Loucy (cell line): ENCODE data around the gene MRPL9.

Experiments used
- H2AFZ ChIP-seq: fragments of 200-600 bp; sonication (generic); 2 replicates; pipeline ENCODE4 v1.6.0; 2016; ENCODE audit warnings: antibody characterized with exemption, mild to moderate bottlenecking, low read length, moderate library complexity
- H3F3A ChIP-seq: fragments of 200-600 bp; 2 replicates; pipeline ENCODE4 v1.6.0; 2016; ENCODE audit warnings: antibody characterized with exemption, low read depth, mild to moderate bottlenecking
- H3K27me3 ChIP-seq: fragments of 200-600 bp; sonication (generic); 2 replicates; pipeline ENCODE4 v1.6.1; 2014; ENCODE audit warnings: low read length, mild to moderate bottlenecking; ENCODE audit not compliant: insufficient read depth, poor library complexity, severe bottlenecking
- H3K36me3 ChIP-seq: fragments of 200-600 bp; sonication (generic); 2 replicates; pipeline ENCODE4 v1.6.1; 2016; ENCODE audit warnings: low read length; ENCODE audit not compliant: insufficient read depth
- H3K4me1 ChIP-seq: fragments of 200-600 bp; sonication (generic); 2 replicates; pipeline ENCODE4 v1.5.1; 2014; ENCODE audit warnings: low read length, mild to moderate bottlenecking; ENCODE audit not compliant: insufficient read depth, poor library complexity, severe bottlenecking
- H3K4me2 ChIP-seq: fragments of 200-600 bp; sonication (generic); 2 replicates; pipeline ENCODE4 v1.6.0; 2014; ENCODE audit warnings: antibody characterized with exemption, low read length, low read depth, mild to moderate bottlenecking; ENCODE audit not compliant: poor library complexity, severe bottlenecking
- H3K4me3 ChIP-seq: fragments of 200-600 bp; sonication (generic); 2 replicates; pipeline ENCODE4 v1.5.1; 2014; ENCODE audit warnings: low read length, mild to moderate bottlenecking, mixed read lengths; ENCODE audit not compliant: poor library complexity, severe bottlenecking
- H3K79me2 ChIP-seq: fragments of 200-600 bp; sonication (generic); 2 replicates; pipeline ENCODE4 v1.6.1; 2014; ENCODE audit warnings: low read length; ENCODE audit not compliant: insufficient read depth
- H3K9ac ChIP-seq: fragments of 200-600 bp; sonication (generic); 2 replicates; pipeline ENCODE4 v1.6.0; 2014; ENCODE audit warnings: mild to moderate bottlenecking, low read depth, low read length, moderate library complexity; ENCODE audit not compliant: poor library complexity, severe bottlenecking
- H3K9me2 ChIP-seq: fragments of 200-600 bp; sonication (generic); replicated peaks from 2 replicates; pipeline ENCODE4 v1.6.1; 2016; ENCODE audit warnings: low read depth, low read length, mixed read lengths
- H3K9me3 ChIP-seq: fragments of 200-600 bp; sonication (generic); 2 replicates; pipeline ENCODE4 v1.6.1; 2014; ENCODE audit warnings: mild to moderate bottlenecking, antibody characterized with exemption, low read length, low read depth; ENCODE audit not compliant: insufficient read depth
- H4K20me1 ChIP-seq: fragments of 200-600 bp; sonication (generic); 2 replicates; pipeline ENCODE4 v1.6.0; 2014; ENCODE audit warnings: antibody characterized with exemption, low read length, mild to moderate bottlenecking; ENCODE audit not compliant: insufficient read depth, poor library complexity, severe bottlenecking
- EZH2phosphoT487 ChIP-seq: fragments of 200-600 bp; IDR thresholded peaks from 2 replicates; pipeline ENCODE4 v1.6.1; 2018; ENCODE audit warnings: antibody characterized with exemption, mild to moderate bottlenecking, moderate library complexity, borderline replicate concordance
- TF ChIP-seq, protein P1 (sequence below): fragments of 200-600 bp; sonication (generic); conservative IDR thresholded peaks from 2 replicates; pipeline ENCODE4 v1.5.1; 2014; ENCODE audit warnings: mild to moderate bottlenecking, antibody characterized with exemption, low read length

The MRPL9 gene

DNA sequence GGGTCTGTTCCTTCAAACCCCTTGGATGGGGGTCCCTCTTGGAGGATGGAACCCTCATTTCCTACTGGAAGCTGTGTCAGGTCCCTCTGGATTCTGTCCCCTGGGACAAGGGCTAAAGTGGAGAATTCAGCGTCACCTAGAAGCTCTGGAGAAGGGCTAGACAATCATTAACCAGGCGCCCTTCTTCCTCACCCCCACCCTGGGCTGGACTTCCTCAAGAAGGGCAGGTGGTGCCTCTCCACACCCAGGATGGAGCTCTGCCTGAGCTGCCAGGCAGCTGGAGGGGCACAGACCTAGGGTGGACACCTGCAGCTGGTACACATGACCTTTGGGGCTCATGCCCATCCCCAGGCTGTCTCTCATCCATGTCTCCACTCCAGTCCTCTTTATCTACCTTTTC lies 50.3 kb downstream of the MRPL9 start:
- H3K79me2 ChIP-seq: no peaks in the 10 kb centered on the region
- H3K36me3 ChIP-seq: no peaks in the 10 kb centered on the region
- H2AFZ ChIP-seq: no peak overlapping the region
- H3F3A ChIP-seq: no peaks in the 10 kb centered on the region
- no peaks in the 10 kb centered on the region for H3K9me2 ChIP-seq
- H3K4me1 ChIP-seq: no peaks in the 10 kb centered on the region
- H3K4me2 ChIP-seq: no peak overlapping the region
- H3K9me3 ChIP-seq: no peaks in the 10 kb centered on the region
- no peak overlapping the region for H3K4me3 ChIP-seq
- H4K20me1 ChIP-seq: no peaks in the 10 kb centered on the region
- H3K9ac ChIP-seq: no peak overlapping the region
- no peak for TF ChIP-seq EZH2phosphoT487
- TF ChIP-seq, protein P1, sequence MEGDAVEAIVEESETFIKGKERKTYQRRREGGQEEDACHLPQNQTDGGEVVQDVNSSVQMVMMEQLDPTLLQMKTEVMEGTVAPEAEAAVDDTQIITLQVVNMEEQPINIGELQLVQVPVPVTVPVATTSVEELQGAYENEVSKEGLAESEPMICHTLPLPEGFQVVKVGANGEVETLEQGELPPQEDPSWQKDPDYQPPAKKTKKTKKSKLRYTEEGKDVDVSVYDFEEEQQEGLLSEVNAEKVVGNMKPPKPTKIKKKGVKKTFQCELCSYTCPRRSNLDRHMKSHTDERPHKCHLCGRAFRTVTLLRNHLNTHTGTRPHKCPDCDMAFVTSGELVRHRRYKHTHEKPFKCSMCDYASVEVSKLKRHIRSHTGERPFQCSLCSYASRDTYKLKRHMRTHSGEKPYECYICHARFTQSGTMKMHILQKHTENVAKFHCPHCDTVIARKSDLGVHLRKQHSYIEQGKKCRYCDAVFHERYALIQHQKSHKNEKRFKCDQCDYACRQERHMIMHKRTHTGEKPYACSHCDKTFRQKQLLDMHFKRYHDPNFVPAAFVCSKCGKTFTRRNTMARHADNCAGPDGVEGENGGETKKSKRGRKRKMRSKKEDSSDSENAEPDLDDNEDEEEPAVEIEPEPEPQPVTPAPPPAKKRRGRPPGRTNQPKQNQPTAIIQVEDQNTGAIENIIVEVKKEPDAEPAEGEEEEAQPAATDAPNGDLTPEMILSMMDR: no peak
- H3K27me3 ChIP-seq: no peaks in the 10 kb centered on the region

DNA sequence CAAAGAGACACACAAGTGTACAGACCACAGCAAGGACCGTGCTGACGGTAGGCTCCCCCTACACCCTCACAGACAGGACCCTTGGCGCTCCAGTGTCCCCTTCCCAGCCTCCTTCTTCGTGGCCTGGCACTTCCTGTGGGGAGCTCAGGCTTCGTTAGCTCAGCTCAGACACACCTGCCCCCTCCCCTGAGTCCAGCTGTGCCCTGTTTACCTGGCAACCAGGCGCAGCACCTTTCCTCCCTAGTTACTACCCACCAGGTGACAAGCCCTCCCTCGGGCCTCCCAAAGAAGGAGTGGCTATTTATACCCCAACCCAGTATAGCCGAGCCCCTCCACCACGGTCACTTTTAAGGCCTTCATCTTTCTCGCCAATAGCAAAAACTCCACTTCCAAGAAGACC lies 51.3 kb downstream of the MRPL9 start:
- Histone ChIP-seq H2AFZ (no peak overlapping the region), H3K79me2 (no peaks in the 10 kb centered on the region), H3K9ac (no peak overlapping the region), H3K36me3 (no peaks in the 10 kb centered on the region), H3F3A (no peaks in the 10 kb centered on the region), H3K4me2 (no peak overlapping the region), H3K9me3 (no peaks in the 10 kb centered on the region), H3K4me3 (no peak overlapping the region), H4K20me1 (no peaks in the 10 kb centered on the region), H3K27me3 (no peaks in the 10 kb centered on the region), H3K9me2 (no peaks in the 10 kb centered on the region), H3K4me1 (peaks cover 4% of the 10 kb centered on the region)
- TF ChIP-seq EZH2phosphoT487: no peak
- TF ChIP-seq, protein P1: no peak

DNA sequence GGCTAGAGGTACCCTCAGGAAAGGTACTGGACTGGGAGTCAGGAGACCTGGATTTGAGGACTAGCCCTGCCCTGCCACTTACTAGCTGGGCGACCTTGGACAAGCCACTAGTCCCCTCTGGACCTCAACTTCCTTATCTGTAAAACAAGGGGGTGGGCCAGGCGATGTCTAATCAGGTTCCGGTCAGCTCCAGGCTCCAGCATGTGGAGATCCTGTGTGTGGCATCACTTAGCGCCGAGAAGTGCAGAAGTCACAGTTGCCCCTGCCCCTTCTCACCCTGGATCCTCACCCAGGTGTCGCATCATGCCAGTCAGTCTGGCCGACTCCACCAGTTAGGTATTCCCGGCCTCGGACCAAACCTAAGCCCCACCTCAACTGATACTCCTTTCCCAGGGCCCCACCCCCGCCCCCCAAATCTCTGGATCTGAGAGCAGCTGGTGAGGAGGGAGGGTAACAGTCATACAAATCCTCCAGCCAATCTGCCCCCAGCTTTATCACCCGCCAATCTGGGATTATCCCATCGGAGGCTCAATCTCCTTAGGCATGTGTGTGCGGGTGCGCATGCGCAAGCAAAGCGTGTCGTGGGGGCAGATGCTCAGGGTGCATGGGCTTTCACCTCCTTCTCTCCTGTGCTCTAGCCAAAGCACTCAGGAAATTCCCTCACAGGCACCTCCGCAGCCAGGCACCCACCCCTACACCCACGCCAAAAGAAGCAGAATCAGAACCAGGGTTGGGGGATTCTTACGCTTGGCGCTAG lies 52.1 kb downstream of the MRPL9 start:
- no peaks in the 10 kb centered on the region for H3K9me2 ChIP-seq
- no peak overlapping the region for H2AFZ ChIP-seq
- no peak overlapping the region for H3K4me3 ChIP-seq
- H3F3A ChIP-seq: no peaks in the 10 kb centered on the region
- H4K20me1 ChIP-seq: no peaks in the 10 kb centered on the region
- no peaks in the 10 kb centered on the region for H3K9me3 ChIP-seq
- no peak for TF ChIP-seq EZH2phosphoT487
- TF ChIP-seq, protein P1: no peak
- H3K9ac ChIP-seq: no peak overlapping the region
- H3K4me1 ChIP-seq: peaks cover 12% of the 10 kb centered on the region
- no peak overlapping the region for H3K4me2 ChIP-seq
- H3K79me2 ChIP-seq: no peaks in the 10 kb centered on the region
- no peaks in the 10 kb centered on the region for H3K36me3 ChIP-seq
- no peaks in the 10 kb centered on the region for H3K27me3 ChIP-seq
